Measurements from ENCODE around the gene APOBEC3A. TPM values are rescaled to one million over a fixed set of nuclear protein-coding genes. Genes with fewer than 3 reads are reported as not detected.

APOBEC3A gene
- total and polyA plus RNA-seq, 10 of the 15 experiments (the other 5 are each of a cell fraction or from before 2014, with no cell fraction given): 0.20 TPM; not detected in 9

DNA sequence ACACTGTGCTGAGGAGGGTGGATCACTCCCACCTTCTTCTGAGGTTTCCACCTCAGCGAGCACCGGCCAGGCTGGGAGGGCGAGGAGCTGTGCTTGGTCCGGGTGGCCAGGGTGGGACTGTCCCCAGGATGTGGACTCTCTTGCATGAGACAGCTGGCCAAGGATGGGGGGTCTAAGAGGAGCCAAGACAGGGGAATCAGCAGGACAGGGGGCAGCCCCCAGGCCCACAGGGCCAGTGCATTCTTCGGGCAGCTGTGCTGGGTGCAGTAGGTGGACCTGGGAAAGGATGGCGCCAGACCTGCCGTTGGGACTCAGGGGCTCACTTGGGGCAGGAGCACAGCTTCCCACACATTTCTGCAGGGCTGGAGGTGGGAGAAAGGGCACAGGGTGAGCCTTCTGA lies 9.5 kb downstream of the APOBEC3A start:
- BruUV-seq (replicated peaks): no TSS peak

More for the DNA sequence above, 9.5 kb downstream of the APOBEC3A start:
- Histone ChIP-seq H3K4me1 (ENCODE audit: control insufficient read depth, insufficient read depth, low read length) (peaks cover 9% of the 10 kb centered on the region), H3K27ac (ENCODE audit: control insufficient read depth, insufficient read depth) (no peak overlapping the region), H3K9ac (ENCODE audit: control insufficient read depth, insufficient read depth, low read length) (no peak overlapping the region), H3K27me3 (replicated peaks in 1 of 2; ENCODE audit: control insufficient read depth in 2 of 2, insufficient read depth in 2 of 2, low read length in 1 of 2) (no peaks in the 10 kb centered on the region; a peak in 1 of 4 replicates), H3K4me2 (ENCODE audit: control insufficient read depth, insufficient read depth) (no peak overlapping the region), H3K36me3 (ENCODE audit: control insufficient read depth in 2 of 2, insufficient read depth in 2 of 2, low read length in 1 of 2) (no peaks in the 10 kb centered on the region), H2AFZ (ENCODE audit: control insufficient read depth, low read depth, low read length) (no peak overlapping the region), H3K9me3 (replicated peaks; ENCODE audit: control insufficient read depth, insufficient read depth, low read length) (no peaks in the 10 kb centered on the region), H3K79me2 (ENCODE audit: control insufficient read depth, insufficient read depth, low read length) (no peaks in the 10 kb centered on the region), H4K20me1 (ENCODE audit: control insufficient read depth, insufficient read depth) (no peaks in the 10 kb centered on the region), H3K4me3 (no peak overlapping the region)
- ATAC-seq: no peak
- ChIA-PET POLR2A (no interaction called here), SMC1A (ENCODE audit: uncharacterized antibody, unreplicated experiment) (interaction anchor here (0.7 kb wide), 1 partner anchor 48 kb away, joined by 3 read pairs; no protein-coding TSS in a partner anchor), RAD21 (ENCODE audit: unreplicated experiment) (interaction anchor here (0.7 kb wide), 1 partner anchor 13 kb away, joined by 3 read pairs; no protein-coding TSS in a partner anchor), CTCF (interaction anchor here (0.9 to 1.5 kb wide), 2 partner anchors 36 to 97 kb away, joined by 3 to 5 read pairs; no protein-coding TSS in a partner anchor)
- intact Hi-C loops (cut with micrococcal nuclease; ENCODE audit: unreplicated experiment): no loop called here
- FAIRE-seq: no peak
- DNase-seq (ENCODE audit: low read depth, low spot score): no peak
- TF ChIP-seq, protein P1, sequence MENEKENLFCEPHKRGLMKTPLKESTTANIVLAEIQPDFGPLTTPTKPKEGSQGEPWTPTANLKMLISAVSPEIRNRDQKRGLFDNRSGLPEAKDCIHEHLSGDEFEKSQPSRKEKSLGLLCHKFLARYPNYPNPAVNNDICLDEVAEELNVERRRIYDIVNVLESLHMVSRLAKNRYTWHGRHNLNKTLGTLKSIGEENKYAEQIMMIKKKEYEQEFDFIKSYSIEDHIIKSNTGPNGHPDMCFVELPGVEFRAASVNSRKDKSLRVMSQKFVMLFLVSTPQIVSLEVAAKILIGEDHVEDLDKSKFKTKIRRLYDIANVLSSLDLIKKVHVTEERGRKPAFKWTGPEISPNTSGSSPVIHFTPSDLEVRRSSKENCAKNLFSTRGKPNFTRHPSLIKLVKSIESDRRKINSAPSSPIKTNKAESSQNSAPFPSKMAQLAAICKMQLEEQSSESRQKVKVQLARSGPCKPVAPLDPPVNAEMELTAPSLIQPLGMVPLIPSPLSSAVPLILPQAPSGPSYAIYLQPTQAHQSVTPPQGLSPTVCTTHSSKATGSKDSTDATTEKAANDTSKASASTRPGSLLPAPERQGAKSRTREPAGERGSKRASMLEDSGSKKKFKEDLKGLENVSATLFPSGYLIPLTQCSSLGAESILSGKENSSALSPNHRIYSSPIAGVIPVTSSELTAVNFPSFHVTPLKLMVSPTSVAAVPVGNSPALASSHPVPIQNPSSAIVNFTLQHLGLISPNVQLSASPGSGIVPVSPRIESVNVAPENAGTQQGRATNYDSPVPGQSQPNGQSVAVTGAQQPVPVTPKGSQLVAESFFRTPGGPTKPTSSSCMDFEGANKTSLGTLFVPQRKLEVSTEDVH (IDR thresholded peaks at IDR 0.05; ENCODE audit: low read depth, partially characterized antibody): no peak
- TF ChIP-seq POLR2AphosphoS5 (IDR thresholded peaks at IDR 0.05; ENCODE audit: low read length) (no peak), ZNF217 (IDR thresholded peaks at IDR 0.05) (no peak), ZSCAN29 (IDR thresholded peaks at IDR 0.05) (no peak), NFYB (IDR thresholded peaks at IDR 0.05; ENCODE audit: insufficient read depth, low read depth, low read length) (no peak), HCFC1 (IDR thresholded peaks at IDR 0.05; ENCODE audit: low read length) (no peak), HDGF (IDR thresholded peaks at IDR 0.05) (no peak), MTA2 (IDR thresholded peaks at IDR 0.05; ENCODE audit: low read depth) (no peak), EZH2 (IDR thresholded peaks at IDR 0.05; ENCODE audit: borderline replicate concordance, control insufficient read depth, low read depth, low read length) (no peak), BMI1 (IDR thresholded peaks at IDR 0.05; ENCODE audit: borderline replicate concordance) (no peak), NR2C2 (IDR thresholded peaks at IDR 0.05; ENCODE audit: borderline replicate concordance, control insufficient read depth, insufficient read length, low read depth) (no peak), GABPA (IDR thresholded peaks at IDR 0.05; ENCODE audit: low read depth) (no peak), SMAD5 (IDR thresholded peaks at IDR 0.05; ENCODE audit: low read depth) (no peak)
- TF ChIP-seq, protein P2, sequence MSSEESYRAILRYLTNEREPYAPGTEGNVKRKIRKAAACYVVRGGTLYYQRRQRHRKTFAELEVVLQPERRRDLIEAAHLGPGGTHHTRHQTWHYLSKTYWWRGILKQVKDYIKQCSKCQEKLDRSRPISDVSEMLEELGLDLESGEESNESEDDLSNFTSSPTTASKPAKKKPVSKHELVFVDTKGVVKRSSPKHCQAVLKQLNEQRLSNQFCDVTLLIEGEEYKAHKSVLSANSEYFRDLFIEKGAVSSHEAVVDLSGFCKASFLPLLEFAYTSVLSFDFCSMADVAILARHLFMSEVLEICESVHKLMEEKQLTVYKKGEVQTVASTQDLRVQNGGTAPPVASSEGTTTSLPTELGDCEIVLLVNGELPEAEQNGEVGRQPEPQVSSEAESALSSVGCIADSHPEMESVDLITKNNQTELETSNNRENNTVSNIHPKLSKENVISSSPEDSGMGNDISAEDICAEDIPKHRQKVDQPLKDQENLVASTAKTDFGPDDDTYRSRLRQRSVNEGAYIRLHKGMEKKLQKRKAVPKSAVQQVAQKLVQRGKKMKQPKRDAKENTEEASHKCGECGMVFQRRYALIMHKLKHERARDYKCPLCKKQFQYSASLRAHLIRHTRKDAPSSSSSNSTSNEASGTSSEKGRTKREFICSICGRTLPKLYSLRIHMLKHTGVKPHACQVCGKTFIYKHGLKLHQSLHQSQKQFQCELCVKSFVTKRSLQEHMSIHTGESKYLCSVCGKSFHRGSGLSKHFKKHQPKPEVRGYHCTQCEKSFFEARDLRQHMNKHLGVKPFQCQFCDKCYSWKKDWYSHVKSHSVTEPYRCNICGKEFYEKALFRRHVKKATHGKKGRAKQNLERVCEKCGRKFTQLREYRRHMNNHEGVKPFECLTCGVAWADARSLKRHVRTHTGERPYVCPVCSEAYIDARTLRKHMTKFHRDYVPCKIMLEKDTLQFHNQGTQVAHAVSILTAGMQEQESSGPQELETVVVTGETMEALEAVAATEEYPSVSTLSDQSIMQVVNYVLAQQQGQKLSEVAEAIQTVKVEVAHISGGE (CRISPR knock-in tag; IDR thresholded peaks at IDR 0.05): no peak
- WGBS (ENCODE audit: insufficient coverage, insufficient replicate concordance, low lambda C conversion rate, missing lambda C conversion rate): 56% methylated on average over 5 of the region's 7 CpGs
- in situ Hi-C loops (cut with MboI): no loop called here
